Neuronal stem cell (in vitro differentiated cells): ENCODE results near the gene VMP1.

Experiments used
- DNase-seq: peaks from one replicate; pipeline ENCODE4 v3.0.0-alpha.2; 2013; ENCODE audit warnings: low spot score
- H2AFZ ChIP-seq: one replicate; pipeline ENCODE4 v1.6.1; 2013; ENCODE audit warnings: mild to moderate bottlenecking, low read length, inconsistent platforms
- H2AK5ac ChIP-seq: 2 replicates; pipeline ENCODE4 v1.6.1; 2013; ENCODE audit warnings: low read depth, mild to moderate bottlenecking, inconsistent platforms, low read length, moderate library complexity, mixed read lengths
- H2BK120ac ChIP-seq: 2 replicates; pipeline ENCODE4 v1.6.1; 2013; ENCODE audit warnings: low read depth, mild to moderate bottlenecking, inconsistent platforms, low read length, moderate library complexity, mixed read lengths
- H2BK12ac ChIP-seq: one replicate; pipeline ENCODE4 v1.6.1; 2013; ENCODE audit warnings: low read length, inconsistent platforms
- H2BK15ac ChIP-seq: 2 replicates; pipeline ENCODE4 v1.6.1; 2013; ENCODE audit warnings: mild to moderate bottlenecking, low read length, inconsistent platforms, mixed read lengths
- H2BK5ac ChIP-seq: one replicate; pipeline ENCODE4 v1.6.1; 2013; ENCODE audit warnings: inconsistent platforms, mild to moderate bottlenecking, low read length, moderate library complexity
- H3K14ac ChIP-seq: one replicate; pipeline ENCODE4 v1.6.1; 2013; ENCODE audit warnings: low read length, inconsistent platforms
- H3K18ac ChIP-seq: 2 replicates; pipeline ENCODE4 v1.6.1; 2013; ENCODE audit warnings: low read length, inconsistent platforms
- H3K23ac ChIP-seq: 2 replicates; pipeline ENCODE4 v1.6.1; 2013; ENCODE audit warnings: low read depth, mild to moderate bottlenecking, mixed read lengths, low read length, inconsistent platforms; ENCODE audit not compliant: poor library complexity
- H3K27ac ChIP-seq: replicated peaks from 3 replicates; pipeline ENCODE4 v1.5.1; 2013; ENCODE audit warnings: low read length, inconsistent platforms
- H3K27me3 ChIP-seq, 3 experiments: 2 replicates each; pipeline ENCODE4 v1.6.1; 2013; ENCODE audit warnings: low read length in 3 of 3, mild to moderate bottlenecking in 2 of 3, inconsistent platforms in 1 of 3, low read depth in 1 of 3, mixed read lengths in 1 of 3, moderate library complexity in 1 of 3; ENCODE audit not compliant: control insufficient read depth in 3 of 3, insufficient read depth in 3 of 3
- H3K36me3 ChIP-seq, 2 donors: replicated peaks in 1 of 2; 2 replicates each; pipeline ENCODE4 v1.6.1; 2013; ENCODE audit warnings: low read length in 2 of 2; ENCODE audit not compliant: control insufficient read depth in 2 of 2, insufficient read depth in 2 of 2
- H3K4ac ChIP-seq: 2 replicates; pipeline ENCODE4 v1.6.1; 2013; ENCODE audit warnings: inconsistent platforms, mild to moderate bottlenecking, low read length, moderate library complexity
- H3K4me1 ChIP-seq, 2 donors: 1 replicate in 1 of 2; 2 replicates in 1 of 2; pipeline ENCODE4 v1.6.1; 2013; ENCODE audit warnings: low read length in 2 of 2, low read depth in 1 of 2; ENCODE audit not compliant: control insufficient read depth in 2 of 2, insufficient read depth in 1 of 2
- H3K4me2 ChIP-seq: one replicate; pipeline ENCODE4 v1.6.1; 2013; ENCODE audit warnings: mild to moderate bottlenecking, low read length, inconsistent platforms; ENCODE audit not compliant: insufficient read depth, poor library complexity, severe bottlenecking
- H3K4me3 ChIP-seq, 2 donors: 2 replicates each; pipeline ENCODE4 v1.5.1; 2013; ENCODE audit warnings: low read length in 2 of 2, mild to moderate bottlenecking in 2 of 2, inconsistent platforms in 1 of 2, moderate library complexity in 1 of 2
- H3K79me1 ChIP-seq: one replicate; pipeline ENCODE4 v1.6.1; 2013; ENCODE audit warnings: low read depth, mild to moderate bottlenecking, inconsistent platforms, low read length, moderate library complexity
- H3K9ac ChIP-seq: one replicate; pipeline ENCODE4 v1.6.1; 2013; ENCODE audit warnings: mild to moderate bottlenecking, low read depth, low read length, inconsistent platforms; ENCODE audit not compliant: poor library complexity
- H3K9me3 ChIP-seq, 2 donors: replicated peaks in 1 of 2; 2 replicates each; pipeline versions ENCODE3 to v1.6.1; 2013; ENCODE audit warnings: low read length in 2 of 2, mild to moderate bottlenecking in 2 of 2, inconsistent platforms in 1 of 2, low read depth in 1 of 2, mixed read lengths in 1 of 2, moderate library complexity in 1 of 2; ENCODE audit not compliant: control insufficient read depth in 2 of 2, insufficient read depth in 1 of 2
- H4K8ac ChIP-seq: one replicate; pipeline ENCODE4 v1.6.1; 2013; ENCODE audit warnings: low read depth, mild to moderate bottlenecking, inconsistent platforms, low read length, moderate library complexity
- H4K91ac ChIP-seq: one replicate; pipeline ENCODE4 v1.6.1; 2013; ENCODE audit warnings: low read length, low read depth, mild to moderate bottlenecking, inconsistent platforms; ENCODE audit not compliant: poor library complexity
- WGBS, 2 donors: extraction: QIAGEN DNeasy Blood & Tissue Kit; methylation state at CpG; one replicate each; pipeline ENCODE4 v1.1.7; 2013; ENCODE audit warnings: missing lambda C conversion rate in 2 of 2, mixed read lengths in 1 of 2; ENCODE audit not compliant: insufficient read length in 2 of 2, insufficient replicate concordance in 1 of 2; ENCODE audit errors: extremely low coverage in 2 of 2; 5-methylcytosine and 5-hydroxymethylcytosine counted together

Gene VMP1

GRCh38 chr17:59712862-59713261 lies 5.4 kb downstream of the VMP1 start:
- no peak overlapping the region for H3K4me2 ChIP-seq
- H2BK120ac ChIP-seq: no peak overlapping the region
- H2AK5ac ChIP-seq: no peak overlapping the region
- H2BK5ac ChIP-seq: no peak overlapping the region
- H3K23ac ChIP-seq: no peak overlapping the region
- 100% methylated on average over 1 of the region's 2 CpGs; no CpG with 5 or more reads in 1 of the 2 donors for WGBS, 2 donors
- H3K27ac ChIP-seq: no peak overlapping the region
- H3K79me1 ChIP-seq: peaks cover 3% of the 10 kb centered on the region
- no peak overlapping the region for H2BK15ac ChIP-seq
- DNase-seq: no peak
- no peak overlapping the region for H4K91ac ChIP-seq
- no peak overlapping the region for H4K8ac ChIP-seq
- no peak overlapping the region for H2BK12ac ChIP-seq
- no peak overlapping the region for H3K4me3 ChIP-seq
- no peaks in the 10 kb centered on the region for H3K36me3 ChIP-seq
- H3K14ac ChIP-seq: no peak overlapping the region
- H2AFZ ChIP-seq: no peak overlapping the region
- no peaks in the 10 kb centered on the region for H3K27me3 ChIP-seq
- H3K9ac ChIP-seq: no peak overlapping the region
- H3K4ac ChIP-seq: no peak overlapping the region
- no peak overlapping the region for H3K18ac ChIP-seq
- no peaks in the 10 kb centered on the region for H3K9me3 ChIP-seq
- peaks cover 0 to 9% of the 10 kb centered on the region in 2 donors for H3K4me1 ChIP-seq

GRCh38 chr17:59714255-59714654 lies 6.8 kb downstream of the VMP1 start:
- H3K4ac ChIP-seq: no peak overlapping the region
- H4K8ac ChIP-seq: no peak overlapping the region
- no peak overlapping the region for H3K4me2 ChIP-seq
- H3K27ac ChIP-seq: no peak overlapping the region
- H3K4me3 ChIP-seq: no peak overlapping the region
- WGBS, 2 donors: no CpG with 5 or more reads among the region's 2 CpGs
- no peak overlapping the region for H2AK5ac ChIP-seq
- no peak overlapping the region for H2BK15ac ChIP-seq
- H3K27me3 ChIP-seq: no peaks in the 10 kb centered on the region
- H2BK12ac ChIP-seq: no peak overlapping the region
- H3K4me1 ChIP-seq: peaks cover 0 to under 1% of the 10 kb centered on the region in 2 donors
- H3K23ac ChIP-seq: no peak overlapping the region
- no peaks in the 10 kb centered on the region for H3K36me3 ChIP-seq
- no peak overlapping the region for H3K9ac ChIP-seq
- no peak overlapping the region for H2AFZ ChIP-seq
- no peaks in the 10 kb centered on the region for H3K79me1 ChIP-seq
- DNase-seq: no peak
- H2BK120ac ChIP-seq: no peak overlapping the region
- no peak overlapping the region for H3K18ac ChIP-seq
- no peak overlapping the region for H4K91ac ChIP-seq
- no peaks in the 10 kb centered on the region for H3K9me3 ChIP-seq
- no peak overlapping the region for H3K14ac ChIP-seq
- no peak overlapping the region for H2BK5ac ChIP-seq

GRCh38 chr17:59716427-59716826 lies 9.0 kb downstream of the VMP1 start:
- H2BK5ac ChIP-seq: no peak overlapping the region
- no peaks in the 10 kb centered on the region for H3K9me3 ChIP-seq
- no peak overlapping the region for H2BK15ac ChIP-seq
- no peak overlapping the region for H2AK5ac ChIP-seq
- H3K4me3 ChIP-seq: no peak overlapping the region
- H3K4me2 ChIP-seq: no peak overlapping the region
- no peaks in the 10 kb centered on the region for H3K79me1 ChIP-seq
- no peak overlapping the region for H3K23ac ChIP-seq
- no peak overlapping the region for H3K18ac ChIP-seq
- no peak overlapping the region for H4K91ac ChIP-seq
- no peak for DNase-seq
- no CpG with 5 or more reads among the region's 2 CpGs for WGBS, 2 donors
- H2BK12ac ChIP-seq: no peak overlapping the region
- H3K4me1 ChIP-seq: no peaks in the 10 kb centered on the region
- no peak overlapping the region for H2AFZ ChIP-seq
- H2BK120ac ChIP-seq: no peak overlapping the region
- no peak overlapping the region for H4K8ac ChIP-seq
- H3K9ac ChIP-seq: no peak overlapping the region
- no peak overlapping the region for H3K4ac ChIP-seq
- no peak overlapping the region for H3K14ac ChIP-seq
- no peaks in the 10 kb centered on the region for H3K27me3 ChIP-seq
- no peaks in the 10 kb centered on the region for H3K36me3 ChIP-seq
- H3K27ac ChIP-seq: no peak overlapping the region

- Histone ChIP-seq H3K79me1 (no peaks in the 10 kb centered on the region), H3K9ac (no peak overlapping the region), H3K36me3 (no peaks in the 10 kb centered on the region), H3K23ac (no peak overlapping the region), H3K27ac (no peak overlapping the region), H4K8ac (no peak overlapping the region), H3K4me1 (no peaks in the 10 kb centered on the region), H2BK15ac (no peak overlapping the region), H3K18ac (no peak overlapping the region), H3K14ac (no peak overlapping the region), H2BK5ac (no peak overlapping the region), H3K4me3 (no peak overlapping the region), H2BK120ac (no peak overlapping the region), H2AK5ac (no peak overlapping the region), H3K4me2 (no peak overlapping the region), H3K4ac (no peak overlapping the region), H4K91ac (no peak overlapping the region), H2BK12ac (no peak overlapping the region), H3K9me3 (no peaks in the 10 kb centered on the region), H2AFZ (no peak overlapping the region), H3K27me3 (no peaks in the 10 kb centered on the region)
- no peak for DNase-seq
These were observed 12.1 kb downstream of the VMP1 start for GRCh38 chr17:59719526-59719925.
